ENCODE data around the gene CD300LD. TPM values are rescaled to one million over a fixed set of nuclear protein-coding genes. Genes with fewer than 3 reads are reported as not detected.

Gene CD300LD
- total RNA-seq, 1 experiment from 2014 or later, result not detected

DNA sequence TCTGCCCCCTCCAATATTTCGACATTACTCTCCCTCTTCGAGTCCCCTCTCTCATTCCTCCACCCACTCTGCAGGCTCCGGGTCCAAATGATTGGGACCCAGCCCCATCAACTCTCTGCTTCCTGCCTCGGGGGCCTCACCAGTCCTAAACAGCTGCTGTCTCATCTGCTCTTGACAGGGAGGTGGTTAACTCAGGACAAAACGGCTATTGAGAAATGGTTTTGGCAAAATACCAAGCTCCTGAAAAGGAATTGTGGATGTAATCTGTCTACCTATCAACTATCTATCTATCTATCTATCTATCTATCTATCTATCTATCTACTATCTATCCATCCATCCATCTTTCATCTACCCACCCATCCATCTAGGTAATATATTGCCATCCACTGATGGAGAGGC, 27.0 kb downstream of the CD300LD start:
- H3K27me3 ChIP-seq (ENCODE audit: control insufficient read depth, insufficient read depth, low read length), result peaks cover 4% of the 10 kb centered on the region; the same call in 1 of the 2 replicates
- in situ Hi-C loops (cut with HindIII; ENCODE audit: low pct_unique_long_range_greater_than_20kb, low sequenced_read_pairs) (no loop called here), intact Hi-C loops (cut with micrococcal nuclease; ENCODE audit: unreplicated experiment) (loop anchor here (5.0 kb wide), 1 partner anchor 172 kb away; the partner anchor contains the start of gene RAB37)
- H3K4me3 ChIP-seq (ENCODE audit: low read depth in 2 of 2, low read length in 2 of 2), result no peak overlapping the region
- peaks cover 11% of the 10 kb centered on the region; the same call in 1 of the 2 replicates for H3K4me1 ChIP-seq (ENCODE audit: control insufficient read depth, insufficient read depth, low read length)
- CTCF ChIA-PET, result interaction anchor here (0.7 kb wide), 1 partner anchor 10 kb away, joined by 4 read pairs; no protein-coding TSS in a partner anchor
- BruUV-seq (replicated peaks), result no TSS peak
- DNase-seq (ENCODE audit: low read depth, low spot score), result no peak
- H3K9me3 ChIP-seq (ENCODE audit: control insufficient read depth, insufficient read depth, low read depth, low read length), result no peaks in the 10 kb centered on the region
- no peak overlapping the region for H3K27ac ChIP-seq (ENCODE audit: low read length)
- POLR2A ChIA-PET, result no interaction called here
- H3K36me3 ChIP-seq (ENCODE audit: control insufficient read depth, insufficient read depth, low read length), result no peaks in the 10 kb centered on the region
- ATAC-seq, result no peak
- TF ChIP-seq, protein P1, sequence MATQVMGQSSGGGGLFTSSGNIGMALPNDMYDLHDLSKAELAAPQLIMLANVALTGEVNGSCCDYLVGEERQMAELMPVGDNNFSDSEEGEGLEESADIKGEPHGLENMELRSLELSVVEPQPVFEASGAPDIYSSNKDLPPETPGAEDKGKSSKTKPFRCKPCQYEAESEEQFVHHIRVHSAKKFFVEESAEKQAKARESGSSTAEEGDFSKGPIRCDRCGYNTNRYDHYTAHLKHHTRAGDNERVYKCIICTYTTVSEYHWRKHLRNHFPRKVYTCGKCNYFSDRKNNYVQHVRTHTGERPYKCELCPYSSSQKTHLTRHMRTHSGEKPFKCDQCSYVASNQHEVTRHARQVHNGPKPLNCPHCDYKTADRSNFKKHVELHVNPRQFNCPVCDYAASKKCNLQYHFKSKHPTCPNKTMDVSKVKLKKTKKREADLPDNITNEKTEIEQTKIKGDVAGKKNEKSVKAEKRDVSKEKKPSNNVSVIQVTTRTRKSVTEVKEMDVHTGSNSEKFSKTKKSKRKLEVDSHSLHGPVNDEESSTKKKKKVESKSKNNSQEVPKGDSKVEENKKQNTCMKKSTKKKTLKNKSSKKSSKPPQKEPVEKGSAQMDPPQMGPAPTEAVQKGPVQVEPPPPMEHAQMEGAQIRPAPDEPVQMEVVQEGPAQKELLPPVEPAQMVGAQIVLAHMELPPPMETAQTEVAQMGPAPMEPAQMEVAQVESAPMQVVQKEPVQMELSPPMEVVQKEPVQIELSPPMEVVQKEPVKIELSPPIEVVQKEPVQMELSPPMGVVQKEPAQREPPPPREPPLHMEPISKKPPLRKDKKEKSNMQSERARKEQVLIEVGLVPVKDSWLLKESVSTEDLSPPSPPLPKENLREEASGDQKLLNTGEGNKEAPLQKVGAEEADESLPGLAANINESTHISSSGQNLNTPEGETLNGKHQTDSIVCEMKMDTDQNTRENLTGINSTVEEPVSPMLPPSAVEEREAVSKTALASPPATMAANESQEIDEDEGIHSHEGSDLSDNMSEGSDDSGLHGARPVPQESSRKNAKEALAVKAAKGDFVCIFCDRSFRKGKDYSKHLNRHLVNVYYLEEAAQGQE (IDR thresholded peaks at IDR 0.05; ENCODE audit: insufficient read depth in 1 of 2, low read depth in 2 of 2, low read length in 1 of 2), result no peak

DNA sequence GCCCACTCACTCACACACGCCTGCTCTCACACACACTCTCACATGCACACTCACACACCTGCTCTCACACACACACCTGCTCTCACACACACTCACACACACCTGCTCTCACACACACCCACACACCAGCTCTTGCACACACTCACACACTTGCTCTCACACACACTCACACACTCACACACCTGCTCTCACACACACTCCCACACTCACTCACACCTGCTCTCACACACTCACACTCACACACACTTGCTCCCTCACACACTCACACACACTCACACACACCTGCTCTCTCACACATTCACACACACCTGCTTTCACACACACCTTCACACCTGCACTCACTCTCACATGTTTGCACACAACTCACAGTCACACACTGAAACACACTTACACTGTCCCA, 28.7 kb downstream of the CD300LD start:
- Histone ChIP-seq H3K27me3 (ENCODE audit: control insufficient read depth, insufficient read depth, low read length) (peaks cover 4% of the 10 kb centered on the region; the same call in 1 of the 2 replicates), H3K4me1 (ENCODE audit: control insufficient read depth, insufficient read depth, low read length) (no peaks in the 10 kb centered on the region), H3K9me3 (ENCODE audit: control insufficient read depth, insufficient read depth, low read depth, low read length) (no peaks in the 10 kb centered on the region), H3K36me3 (ENCODE audit: control insufficient read depth, insufficient read depth, low read length) (no peaks in the 10 kb centered on the region), H3K4me3 (ENCODE audit: low read depth in 2 of 2, low read length in 2 of 2) (no peak overlapping the region), H3K27ac (ENCODE audit: low read length) (no peak overlapping the region)
- POLR2A ChIA-PET, result no interaction called here
- BruUV-seq (replicated peaks), result no TSS peak
- intact Hi-C loops (cut with micrococcal nuclease; ENCODE audit: unreplicated experiment) (no loop called here), in situ Hi-C loops (cut with HindIII; ENCODE audit: low pct_unique_long_range_greater_than_20kb, low sequenced_read_pairs) (no loop called here)
- DNase-seq (ENCODE audit: low read depth, low spot score), result no peak
- CTCF ChIA-PET, result no interaction called here
- TF ChIP-seq, protein P2, sequence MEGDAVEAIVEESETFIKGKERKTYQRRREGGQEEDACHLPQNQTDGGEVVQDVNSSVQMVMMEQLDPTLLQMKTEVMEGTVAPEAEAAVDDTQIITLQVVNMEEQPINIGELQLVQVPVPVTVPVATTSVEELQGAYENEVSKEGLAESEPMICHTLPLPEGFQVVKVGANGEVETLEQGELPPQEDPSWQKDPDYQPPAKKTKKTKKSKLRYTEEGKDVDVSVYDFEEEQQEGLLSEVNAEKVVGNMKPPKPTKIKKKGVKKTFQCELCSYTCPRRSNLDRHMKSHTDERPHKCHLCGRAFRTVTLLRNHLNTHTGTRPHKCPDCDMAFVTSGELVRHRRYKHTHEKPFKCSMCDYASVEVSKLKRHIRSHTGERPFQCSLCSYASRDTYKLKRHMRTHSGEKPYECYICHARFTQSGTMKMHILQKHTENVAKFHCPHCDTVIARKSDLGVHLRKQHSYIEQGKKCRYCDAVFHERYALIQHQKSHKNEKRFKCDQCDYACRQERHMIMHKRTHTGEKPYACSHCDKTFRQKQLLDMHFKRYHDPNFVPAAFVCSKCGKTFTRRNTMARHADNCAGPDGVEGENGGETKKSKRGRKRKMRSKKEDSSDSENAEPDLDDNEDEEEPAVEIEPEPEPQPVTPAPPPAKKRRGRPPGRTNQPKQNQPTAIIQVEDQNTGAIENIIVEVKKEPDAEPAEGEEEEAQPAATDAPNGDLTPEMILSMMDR (IDR thresholded peaks at IDR 0.05), result no peak
- TF ChIP-seq POLR2AphosphoS5 (IDR thresholded peaks at IDR 0.05; ENCODE audit: low read depth, low read length), result no peak
- TF ChIP-seq, protein P1 (IDR thresholded peaks at IDR 0.05; ENCODE audit: insufficient read depth in 1 of 2, low read depth in 2 of 2, low read length in 1 of 2), result no peak
- no peak for TF ChIP-seq SIN3A (IDR thresholded peaks at IDR 0.05; ENCODE audit: borderline replicate concordance, insufficient read depth, low read depth, low read length)
- no peak for TF ChIP-seq TCF7L2 (IDR thresholded peaks at IDR 0.05; ENCODE audit: low read depth, low read length)
- no peak for ATAC-seq

Data from Panc1 (cell line).